SK-N-SH treated with all-trans-retinoic acid at 6 μM for 48 hours (cell line): ENCODE data around the gene FNDC8.

Experiments
- ATAC-seq: fragments of 200-7000 bp; cut with Tn5 transposase; 3 replicates; pipeline ENCODE4 v1.9.1; 2020; ENCODE audit warnings: mild to moderate bottlenecking, moderate library complexity
- BACH2 ChIP-seq: fragments of 250-450 bp; sonication (Bioruptor Pico); IDR thresholded peaks from 2 replicates; pipeline ENCODE4 v1.9.0; 2021; ENCODE audit warnings: mild to moderate bottlenecking, borderline replicate concordance
- CSDC2 ChIP-seq: fragments of 250-450 bp; sonication (Bioruptor Pico); IDR thresholded peaks from 2 replicates; pipeline ENCODE4 v1.5.0; 2020; ENCODE audit warnings: mild to moderate bottlenecking, moderate library complexity
- ESRRG ChIP-seq: fragments of 250-450 bp; sonication (Bioruptor Pico); IDR thresholded peaks from 2 replicates; pipeline ENCODE4 v1.6.1; 2021; ENCODE audit warnings: mild to moderate bottlenecking
- GLIS3 ChIP-seq: fragments of 250-450 bp; sonication (Bioruptor Pico); IDR thresholded peaks from 2 replicates; pipeline ENCODE4 v1.5.0; 2020; ENCODE audit warnings: mild to moderate bottlenecking, moderate library complexity
- ISL1 ChIP-seq: fragments of 250-450 bp; sonication (Bioruptor Pico); IDR thresholded peaks from 2 replicates; pipeline ENCODE4 v2.1.2; 2022; ENCODE audit warnings: mild to moderate bottlenecking, moderate library complexity
- PPARA ChIP-seq: fragments of 250-450 bp; sonication (Bioruptor Pico); IDR thresholded peaks from 2 replicates; pipeline ENCODE4 v1.5.0; 2020; ENCODE audit warnings: mild to moderate bottlenecking, borderline replicate concordance
- RARB ChIP-seq: fragments of 250-450 bp; sonication (Bioruptor Pico); IDR thresholded peaks from 2 replicates; pipeline ENCODE4 v1.8.0; 2021; ENCODE audit warnings: mild to moderate bottlenecking, moderate library complexity
- SNAI2 ChIP-seq: fragments of 250-450 bp; sonication (Bioruptor Pico); IDR thresholded peaks from 2 replicates; pipeline ENCODE4 v1.5.0; 2020; ENCODE audit warnings: mild to moderate bottlenecking, moderate library complexity
- TCF4 ChIP-seq: fragments of 250-450 bp; sonication (Bioruptor Pico); IDR thresholded peaks from 2 replicates; pipeline ENCODE4 v1.8.0; 2021; ENCODE audit warnings: mild to moderate bottlenecking, moderate library complexity, borderline replicate concordance
- TOX ChIP-seq: fragments of 250-450 bp; sonication (Bioruptor Pico); IDR thresholded peaks from 2 replicates; pipeline ENCODE4 v1.8.0; 2021; ENCODE audit warnings: mild to moderate bottlenecking, moderate library complexity, borderline replicate concordance
- ZC3H10 ChIP-seq: fragments of 250-450 bp; sonication (Bioruptor Pico); IDR thresholded peaks from 2 replicates; pipeline ENCODE4 v1.5.1; 2021; ENCODE audit warnings: mild to moderate bottlenecking, moderate library complexity
- ZFP3 ChIP-seq: fragments of 250-450 bp; sonication (Bioruptor Pico); IDR thresholded peaks from 2 replicates; pipeline ENCODE4 v1.5.0; 2020; ENCODE audit warnings: mild to moderate bottlenecking, moderate library complexity
- ZFP30 ChIP-seq: fragments of 450-650 bp; formaldehyde crosslinking; IDR thresholded peaks from 2 replicates; pipeline ENCODE4 v1.5.0; 2022; ENCODE audit warnings: mild to moderate bottlenecking, moderate library complexity
- ZNF565 ChIP-seq: fragments of 450-650 bp; formaldehyde crosslinking; conservative IDR thresholded peaks from 2 replicates; pipeline ENCODE4 v1.5.0; 2020; ENCODE audit warnings: low read depth, mild to moderate bottlenecking, moderate library complexity
- ZNF70 ChIP-seq: fragments of 450-650 bp; formaldehyde crosslinking; IDR thresholded peaks from 2 replicates; pipeline ENCODE4 v1.5.0; 2020; ENCODE audit warnings: mild to moderate bottlenecking, moderate library complexity
- ZNF8 ChIP-seq: fragments of 450-650 bp; formaldehyde crosslinking; IDR thresholded peaks from 2 replicates; pipeline ENCODE4 v1.5.0; 2020; ENCODE audit warnings: mild to moderate bottlenecking, moderate library complexity
- TF ChIP-seq, protein P1 (sequence below): fragments of 250-450 bp; sonication (Bioruptor Pico); IDR thresholded peaks from 2 replicates; pipeline ENCODE4 v1.5.0; 2020; ENCODE audit warnings: mild to moderate bottlenecking, moderate library complexity
- TF ChIP-seq, protein P2 (sequence below): fragments of 250-450 bp; sonication (Bioruptor Pico); IDR thresholded peaks from 2 replicates; pipeline ENCODE4 v1.8.0; 2020; ENCODE audit warnings: mild to moderate bottlenecking, moderate library complexity, borderline replicate concordance
- TF ChIP-seq, protein P3 (sequence below): fragments of 250-450 bp; sonication (Bioruptor Pico); IDR thresholded peaks from 2 replicates; pipeline ENCODE4 v1.5.1; 2021; ENCODE audit warnings: mild to moderate bottlenecking, moderate library complexity
- TF ChIP-seq, protein P4 (sequence below): fragments of 250-450 bp; sonication (Bioruptor Pico); IDR thresholded peaks from 2 replicates; pipeline ENCODE4 v1.5.1; 2020; ENCODE audit warnings: low read depth, mild to moderate bottlenecking, moderate library complexity

FNDC8 gene

GRCh38 chr17:35081638-35082037 lies 39.8 kb upstream of the FNDC8 start:
- TF ChIP-seq, protein P1, sequence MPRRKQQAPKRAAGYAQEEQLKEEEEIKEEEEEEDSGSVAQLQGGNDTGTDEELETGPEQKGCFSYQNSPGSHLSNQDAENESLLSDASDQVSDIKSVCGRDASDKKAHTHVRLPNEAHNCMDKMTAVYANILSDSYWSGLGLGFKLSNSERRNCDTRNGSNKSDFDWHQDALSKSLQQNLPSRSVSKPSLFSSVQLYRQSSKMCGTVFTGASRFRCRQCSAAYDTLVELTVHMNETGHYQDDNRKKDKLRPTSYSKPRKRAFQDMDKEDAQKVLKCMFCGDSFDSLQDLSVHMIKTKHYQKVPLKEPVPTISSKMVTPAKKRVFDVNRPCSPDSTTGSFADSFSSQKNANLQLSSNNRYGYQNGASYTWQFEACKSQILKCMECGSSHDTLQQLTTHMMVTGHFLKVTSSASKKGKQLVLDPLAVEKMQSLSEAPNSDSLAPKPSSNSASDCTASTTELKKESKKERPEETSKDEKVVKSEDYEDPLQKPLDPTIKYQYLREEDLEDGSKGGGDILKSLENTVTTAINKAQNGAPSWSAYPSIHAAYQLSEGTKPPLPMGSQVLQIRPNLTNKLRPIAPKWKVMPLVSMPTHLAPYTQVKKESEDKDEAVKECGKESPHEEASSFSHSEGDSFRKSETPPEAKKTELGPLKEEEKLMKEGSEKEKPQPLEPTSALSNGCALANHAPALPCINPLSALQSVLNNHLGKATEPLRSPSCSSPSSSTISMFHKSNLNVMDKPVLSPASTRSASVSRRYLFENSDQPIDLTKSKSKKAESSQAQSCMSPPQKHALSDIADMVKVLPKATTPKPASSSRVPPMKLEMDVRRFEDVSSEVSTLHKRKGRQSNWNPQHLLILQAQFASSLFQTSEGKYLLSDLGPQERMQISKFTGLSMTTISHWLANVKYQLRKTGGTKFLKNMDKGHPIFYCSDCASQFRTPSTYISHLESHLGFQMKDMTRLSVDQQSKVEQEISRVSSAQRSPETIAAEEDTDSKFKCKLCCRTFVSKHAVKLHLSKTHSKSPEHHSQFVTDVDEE, result no peak
- TF ChIP-seq ZNF70 (CRISPR knock-in tag), result no peak
- no peak for TF ChIP-seq ESRRG
- no peak for TF ChIP-seq ZC3H10
- TF ChIP-seq ZFP30, result no peak
- TF ChIP-seq RARB (CRISPR knock-in tag), result no peak
- TF ChIP-seq ZNF565 (CRISPR knock-in tag), result no peak
- TF ChIP-seq GLIS3 (CRISPR knock-in tag), result no peak
- TF ChIP-seq SNAI2 (CRISPR knock-in tag), result no peak
- TF ChIP-seq ZNF8 (CRISPR knock-in tag), result no peak
- TF ChIP-seq, protein P2, sequence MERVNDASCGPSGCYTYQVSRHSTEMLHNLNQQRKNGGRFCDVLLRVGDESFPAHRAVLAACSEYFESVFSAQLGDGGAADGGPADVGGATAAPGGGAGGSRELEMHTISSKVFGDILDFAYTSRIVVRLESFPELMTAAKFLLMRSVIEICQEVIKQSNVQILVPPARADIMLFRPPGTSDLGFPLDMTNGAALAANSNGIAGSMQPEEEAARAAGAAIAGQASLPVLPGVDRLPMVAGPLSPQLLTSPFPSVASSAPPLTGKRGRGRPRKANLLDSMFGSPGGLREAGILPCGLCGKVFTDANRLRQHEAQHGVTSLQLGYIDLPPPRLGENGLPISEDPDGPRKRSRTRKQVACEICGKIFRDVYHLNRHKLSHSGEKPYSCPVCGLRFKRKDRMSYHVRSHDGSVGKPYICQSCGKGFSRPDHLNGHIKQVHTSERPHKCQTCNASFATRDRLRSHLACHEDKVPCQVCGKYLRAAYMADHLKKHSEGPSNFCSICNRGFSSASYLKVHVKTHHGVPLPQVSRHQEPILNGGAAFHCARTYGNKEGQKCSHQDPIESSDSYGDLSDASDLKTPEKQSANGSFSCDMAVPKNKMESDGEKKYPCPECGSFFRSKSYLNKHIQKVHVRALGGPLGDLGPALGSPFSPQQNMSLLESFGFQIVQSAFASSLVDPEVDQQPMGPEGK (CRISPR knock-in tag), result no peak
- no peak for TF ChIP-seq ZFP3 (CRISPR knock-in tag)
- no peak for TF ChIP-seq PPARA
- TF ChIP-seq, protein P3, sequence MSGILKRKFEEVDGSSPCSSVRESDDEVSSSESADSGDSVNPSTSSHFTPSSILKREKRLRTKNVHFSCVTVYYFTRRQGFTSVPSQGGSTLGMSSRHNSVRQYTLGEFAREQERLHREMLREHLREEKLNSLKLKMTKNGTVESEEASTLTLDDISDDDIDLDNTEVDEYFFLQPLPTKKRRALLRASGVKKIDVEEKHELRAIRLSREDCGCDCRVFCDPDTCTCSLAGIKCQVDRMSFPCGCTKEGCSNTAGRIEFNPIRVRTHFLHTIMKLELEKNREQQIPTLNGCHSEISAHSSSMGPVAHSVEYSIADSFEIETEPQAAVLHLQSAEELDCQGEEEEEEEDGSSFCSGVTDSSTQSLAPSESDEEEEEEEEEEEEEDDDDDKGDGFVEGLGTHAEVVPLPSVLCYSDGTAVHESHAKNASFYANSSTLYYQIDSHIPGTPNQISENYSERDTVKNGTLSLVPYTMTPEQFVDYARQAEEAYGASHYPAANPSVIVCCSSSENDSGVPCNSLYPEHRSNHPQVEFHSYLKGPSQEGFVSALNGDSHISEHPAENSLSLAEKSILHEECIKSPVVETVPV (CRISPR knock-in tag), result no peak
- no peak for TF ChIP-seq BACH2 (CRISPR knock-in tag)
- no peak for TF ChIP-seq CSDC2 (CRISPR knock-in tag)
- no peak for TF ChIP-seq TOX (CRISPR knock-in tag)
- TF ChIP-seq ISL1 (CRISPR knock-in tag), result no peak
- TF ChIP-seq TCF4 (CRISPR knock-in tag), result no peak
- TF ChIP-seq, protein P4, sequence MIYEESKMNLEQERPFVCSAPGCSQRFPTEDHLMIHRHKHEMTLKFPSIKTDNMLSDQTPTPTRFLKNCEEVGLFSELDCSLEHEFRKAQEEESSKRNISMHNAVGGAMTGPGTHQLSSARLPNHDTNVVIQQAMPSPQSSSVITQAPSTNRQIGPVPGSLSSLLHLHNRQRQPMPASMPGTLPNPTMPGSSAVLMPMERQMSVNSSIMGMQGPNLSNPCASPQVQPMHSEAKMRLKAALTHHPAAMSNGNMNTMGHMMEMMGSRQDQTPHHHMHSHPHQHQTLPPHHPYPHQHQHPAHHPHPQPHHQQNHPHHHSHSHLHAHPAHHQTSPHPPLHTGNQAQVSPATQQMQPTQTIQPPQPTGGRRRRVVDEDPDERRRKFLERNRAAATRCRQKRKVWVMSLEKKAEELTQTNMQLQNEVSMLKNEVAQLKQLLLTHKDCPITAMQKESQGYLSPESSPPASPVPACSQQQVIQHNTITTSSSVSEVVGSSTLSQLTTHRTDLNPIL (CRISPR knock-in tag), result no peak
- no peak for ATAC-seq

DNA sequence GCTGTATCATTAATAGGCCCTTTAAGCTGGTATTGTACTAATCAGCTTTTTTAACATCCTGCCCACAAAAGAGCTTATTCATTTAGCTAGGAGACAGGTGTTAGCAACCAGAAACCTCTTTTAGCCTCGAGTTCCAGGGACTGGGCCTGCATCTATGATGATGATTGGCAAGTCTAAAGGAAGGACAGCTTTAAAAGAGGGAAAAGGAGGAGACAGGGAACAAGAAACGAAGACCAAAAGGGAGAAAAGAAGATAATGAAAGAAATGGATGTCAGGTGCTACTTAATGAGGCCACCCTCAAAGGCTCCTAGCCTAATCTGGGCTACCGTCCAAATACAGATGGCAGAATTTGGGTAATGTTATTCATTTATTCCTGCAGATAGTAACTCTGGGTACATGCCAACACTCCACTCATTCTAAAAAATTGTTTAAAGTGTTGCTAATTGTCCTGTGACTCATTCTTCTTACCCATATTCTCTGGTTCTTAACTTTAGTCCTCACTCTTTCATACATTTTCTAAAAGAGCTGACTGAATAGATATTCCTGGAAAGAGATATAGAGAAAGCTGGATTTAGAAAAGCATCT lies 39.2 kb upstream of the FNDC8 start:
- peak; percentile 74 for ATAC-seq
- peak; percentile 83 for TF ChIP-seq SNAI2 (CRISPR knock-in tag)
- TF ChIP-seq, protein P3 (CRISPR knock-in tag), result peak; percentile 30; the same call in 1 of the 2 replicates
- TF ChIP-seq, protein P1, result no peak
- peak; percentile 97 for TF ChIP-seq ISL1 (CRISPR knock-in tag)
